ENCODE measurements around the gene OLFML2A. TPM values are rescaled to one million over a fixed set of nuclear protein-coding genes. Genes with fewer than 3 reads are reported as not detected.

OLFML2A gene
- total RNA-seq, 1 donor from 2014 or later, result 22.3 TPM

GRCh38 chr9:124784509-124784908, 7.6 kb downstream of the OLFML2A start:
- H3K36me3 ChIP-seq, result no peaks in the 10 kb centered on the region
- H3K9me3 ChIP-seq, result no peaks in the 10 kb centered on the region
- peak overlapping the region; percentile 36 for H3K27ac ChIP-seq
- DNase-seq (no peak), ATAC-seq (peak in 1 of 2 donors; percentile 25)
- H3K4me1 ChIP-seq, result peaks cover 30% of the 10 kb centered on the region
- H3K4me3 ChIP-seq, result no peak overlapping the region
- intact Hi-C loops (cut with DNase I), result no loop called here
- no peak for TF ChIP-seq CTCF (IDR thresholded peaks at IDR 0.05)
- H3K27me3 ChIP-seq (ENCODE audit: low read depth), result no peaks in the 10 kb centered on the region

- intact Hi-C loops (cut with DNase I), result no loop called here
- Histone ChIP-seq H3K36me3 (no peaks in the 10 kb centered on the region), H3K4me1 (peaks cover 20% of the 10 kb centered on the region), H3K27me3 (ENCODE audit: low read depth) (no peaks in the 10 kb centered on the region), H3K4me3 (no peak overlapping the region), H3K27ac (no peak overlapping the region), H3K9me3 (no peaks in the 10 kb centered on the region)
- TF ChIP-seq CTCF (IDR thresholded peaks at IDR 0.05), result no peak
- no peak for ATAC-seq
- DNase-seq, result no peak
Measured at GRCh38 chr9:124786881-124787573, 10.1 kb downstream of the OLFML2A start.

- Histone ChIP-seq H3K27me3 (ENCODE audit: low read depth) (no peaks in the 10 kb centered on the region), H3K36me3 (no peaks in the 10 kb centered on the region), H3K4me1 (peaks cover 32% of the 10 kb centered on the region), H3K4me3 (no peak overlapping the region), H3K9me3 (no peaks in the 10 kb centered on the region), H3K27ac (no peak overlapping the region)
- TF ChIP-seq CTCF (IDR thresholded peaks at IDR 0.05), result no peak
- ATAC-seq, result no peak
- intact Hi-C loops (cut with DNase I), result no loop called here
- DNase-seq, result no peak
Measured at GRCh38 chr9:124788542-124789217, 11.7 kb downstream of the OLFML2A start.

- ATAC-seq (no peak), DNase-seq (no peak)
- Histone ChIP-seq H3K27me3 (ENCODE audit: low read depth) (no peaks in the 10 kb centered on the region), H3K4me1 (peaks cover 24% of the 10 kb centered on the region), H3K9me3 (no peaks in the 10 kb centered on the region), H3K4me3 (no peak overlapping the region), H3K36me3 (no peaks in the 10 kb centered on the region), H3K27ac (no peak overlapping the region)
- intact Hi-C loops (cut with DNase I), result no loop called here
- TF ChIP-seq CTCF (IDR thresholded peaks at IDR 0.05), result no peak
Measured at GRCh38 chr9:124789531-124789930, 12.6 kb downstream of the OLFML2A start.

GRCh38 chr9:124790301-124790700, 13.4 kb downstream of the OLFML2A start:
- ATAC-seq (no peak), DNase-seq (no peak)
- no peak overlapping the region for H3K4me3 ChIP-seq
- no peak overlapping the region for H3K27ac ChIP-seq
- H3K4me1 ChIP-seq, result peaks cover 23% of the 10 kb centered on the region
- intact Hi-C loops (cut with DNase I), result no loop called here
- H3K27me3 ChIP-seq (ENCODE audit: low read depth), result no peaks in the 10 kb centered on the region
- H3K36me3 ChIP-seq, result no peaks in the 10 kb centered on the region
- no peaks in the 10 kb centered on the region for H3K9me3 ChIP-seq
- no peak for TF ChIP-seq CTCF (IDR thresholded peaks at IDR 0.05)
